T-helper 1 cell treated with Interleukin-12 subunit alpha and Interleukin-12 subunit beta and Interleukin-4 antibody, amounts not matched to agents 30 μg/mL and 1 μg/mL, for 36 hours (primary cell): ENCODE data around the gene SHROOM3.

Source experiments
- H3K27ac Mint-ChIP-seq: one replicate; pipeline ENCODE4 v1.8.0; 2021; ENCODE audit warnings: mild to moderate bottlenecking, mixed read lengths
- H3K27me3 Mint-ChIP-seq: one replicate; pipeline ENCODE4 v1.8.0; 2021; ENCODE audit warnings: low read depth, mixed read lengths
- H3K36me3 Mint-ChIP-seq: one replicate; pipeline ENCODE4 v1.8.0; 2021; ENCODE audit warnings: low read depth, mixed read lengths
- H3K4me1 Mint-ChIP-seq: one replicate; pipeline ENCODE4 v1.8.0; 2021; ENCODE audit warnings: low read depth, mixed read lengths
- H3K4me3 Mint-ChIP-seq: one replicate; pipeline ENCODE4 v1.8.0; 2021; ENCODE audit warnings: mild to moderate bottlenecking, moderate library complexity, mixed read lengths
- H3K9me3 Mint-ChIP-seq: one replicate; pipeline ENCODE4 v1.8.0; 2021; ENCODE audit warnings: mixed read lengths

Gene SHROOM3

DNA sequence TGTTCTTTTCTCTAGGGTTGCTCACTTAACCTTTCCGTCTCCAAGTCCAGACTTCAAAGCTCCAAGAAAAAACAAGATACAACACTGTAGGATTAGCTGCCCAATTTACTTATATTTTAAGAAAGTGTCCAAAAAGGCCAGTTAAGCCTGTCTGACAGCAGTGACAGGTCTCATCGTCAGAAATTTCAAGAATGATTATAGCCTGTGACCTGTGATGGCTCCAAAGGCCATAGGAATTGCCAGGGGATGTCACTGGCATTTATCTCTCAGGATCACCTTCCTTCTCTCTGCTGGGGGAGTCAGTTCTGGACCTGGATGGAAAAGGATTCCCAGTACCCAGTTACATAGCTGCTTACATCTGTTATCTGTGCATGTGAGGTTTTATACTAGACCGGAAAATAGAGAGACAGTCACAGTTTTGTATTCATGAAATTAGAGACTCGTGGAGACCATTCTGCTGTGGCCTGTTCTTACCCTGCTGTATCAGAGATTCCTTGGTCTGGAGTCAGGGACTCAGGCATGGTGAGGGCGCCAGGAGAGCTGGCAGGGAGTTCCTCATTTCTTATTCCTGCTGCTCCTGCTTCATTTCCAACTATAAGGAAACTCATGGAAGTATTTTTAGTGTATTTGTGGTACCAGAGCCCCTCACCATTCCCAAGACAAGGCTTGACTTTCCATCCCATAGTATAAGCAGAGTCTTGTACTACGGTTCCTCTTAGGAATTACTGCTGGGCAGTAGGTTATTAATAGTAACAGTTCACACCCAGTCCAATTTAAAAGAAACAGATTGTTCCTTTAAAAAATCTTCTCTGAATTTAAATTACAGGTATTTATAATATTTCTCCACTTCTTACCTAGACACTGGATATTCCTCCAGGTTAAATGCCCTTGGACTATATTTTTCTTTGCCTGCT lies 220.8 kb downstream of the SHROOM3 start:
- no peaks in the 10 kb centered on the region for H3K27me3 Mint-ChIP-seq
- no peaks in the 10 kb centered on the region for H3K4me1 Mint-ChIP-seq
- no peaks in the 10 kb centered on the region for H3K36me3 Mint-ChIP-seq
- H3K9me3 Mint-ChIP-seq, result no peaks in the 10 kb centered on the region
- no peak overlapping the region for H3K27ac Mint-ChIP-seq
- no peak overlapping the region for H3K4me3 Mint-ChIP-seq

DNA sequence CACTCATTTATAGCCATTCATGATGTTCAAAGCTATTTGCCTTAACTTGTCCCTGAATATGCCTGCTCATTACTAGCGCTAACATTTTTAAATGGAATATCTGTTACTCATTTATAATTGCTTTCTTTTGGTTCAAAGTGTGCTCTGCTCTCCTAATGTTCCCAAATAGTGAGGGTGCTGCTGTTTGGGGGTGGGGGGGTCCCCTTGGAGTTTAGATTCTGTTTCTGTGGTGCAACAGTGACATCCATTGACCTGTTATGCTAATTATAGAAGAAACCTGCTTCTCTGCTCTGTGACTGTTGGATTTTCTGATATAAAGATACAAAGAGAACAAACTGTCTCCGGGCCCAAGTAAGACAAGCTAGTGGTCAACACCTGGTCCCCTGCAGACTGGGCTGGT lies 222.4 kb downstream of the SHROOM3 start:
- H3K27me3 Mint-ChIP-seq, result no peaks in the 10 kb centered on the region
- H3K27ac Mint-ChIP-seq, result no peak overlapping the region
- H3K4me3 Mint-ChIP-seq, result no peak overlapping the region
- no peaks in the 10 kb centered on the region for H3K4me1 Mint-ChIP-seq
- no peaks in the 10 kb centered on the region for H3K9me3 Mint-ChIP-seq
- no peaks in the 10 kb centered on the region for H3K36me3 Mint-ChIP-seq

DNA sequence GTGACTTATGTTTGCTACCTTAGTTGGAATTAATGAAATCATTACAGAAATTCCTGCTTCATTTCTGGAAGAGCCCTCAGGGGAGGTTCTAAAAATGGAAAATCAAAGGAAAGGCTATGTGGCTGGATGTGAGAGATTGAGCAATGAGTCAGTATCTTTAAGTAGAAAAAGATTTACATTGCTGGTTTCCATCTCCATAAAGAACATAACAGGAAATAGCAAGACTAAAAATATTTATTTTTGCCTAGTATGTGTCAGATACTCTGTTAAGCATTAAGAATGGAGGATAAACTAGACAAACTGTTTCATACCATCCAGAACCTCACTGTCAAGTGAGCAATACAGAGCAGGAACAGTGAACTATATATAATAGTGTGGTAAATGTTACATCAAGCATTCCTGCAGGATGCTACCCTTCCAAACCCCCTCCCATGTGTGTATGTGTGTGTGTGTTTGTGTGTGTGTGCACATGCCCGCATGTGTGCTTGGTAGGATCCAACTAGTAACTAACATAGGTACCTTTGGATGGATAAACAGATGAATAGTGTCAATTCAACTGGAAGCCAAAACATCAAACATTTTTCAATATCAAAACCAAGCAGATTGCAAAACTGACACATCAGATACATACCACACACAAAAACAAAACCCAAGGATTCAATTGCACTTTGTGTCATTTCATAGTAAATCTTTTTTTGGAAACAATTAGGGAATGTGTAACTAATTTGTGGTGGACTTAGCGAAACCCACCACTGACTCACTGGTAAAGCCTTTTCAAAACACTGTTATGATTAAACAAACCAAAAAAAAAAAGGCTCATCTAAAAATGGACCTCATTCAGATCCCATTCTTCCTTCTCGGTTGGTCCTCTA lies 223.4 kb downstream of the SHROOM3 start:
- no peaks in the 10 kb centered on the region for H3K27me3 Mint-ChIP-seq
- H3K4me1 Mint-ChIP-seq, result no peaks in the 10 kb centered on the region
- no peak overlapping the region for H3K4me3 Mint-ChIP-seq
- H3K27ac Mint-ChIP-seq, result no peak overlapping the region
- H3K9me3 Mint-ChIP-seq, result no peaks in the 10 kb centered on the region
- H3K36me3 Mint-ChIP-seq, result no peaks in the 10 kb centered on the region

DNA sequence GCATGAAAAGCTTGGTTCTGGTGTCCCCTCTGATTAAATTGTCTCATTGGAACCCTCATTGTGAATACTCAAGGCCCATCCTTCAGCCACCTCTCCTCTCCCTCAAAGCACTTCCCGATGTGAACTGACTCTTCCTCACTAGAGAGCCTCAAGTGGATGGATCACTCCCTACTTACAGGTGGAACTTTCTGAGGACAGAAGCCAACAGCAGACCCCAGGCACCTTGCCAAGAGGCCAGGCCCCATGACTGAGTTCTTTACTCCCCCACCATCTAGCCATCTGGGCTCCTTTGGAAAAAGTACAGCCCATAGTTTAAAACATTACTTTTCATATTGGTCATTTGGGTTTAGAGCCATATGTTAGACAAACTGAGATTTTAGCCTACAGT lies 224.1 kb downstream of the SHROOM3 start:
- no peaks in the 10 kb centered on the region for H3K4me1 Mint-ChIP-seq
- H3K27me3 Mint-ChIP-seq, result no peaks in the 10 kb centered on the region
- H3K36me3 Mint-ChIP-seq, result no peaks in the 10 kb centered on the region
- H3K27ac Mint-ChIP-seq, result no peak overlapping the region
- H3K4me3 Mint-ChIP-seq, result no peak overlapping the region
- no peaks in the 10 kb centered on the region for H3K9me3 Mint-ChIP-seq

DNA sequence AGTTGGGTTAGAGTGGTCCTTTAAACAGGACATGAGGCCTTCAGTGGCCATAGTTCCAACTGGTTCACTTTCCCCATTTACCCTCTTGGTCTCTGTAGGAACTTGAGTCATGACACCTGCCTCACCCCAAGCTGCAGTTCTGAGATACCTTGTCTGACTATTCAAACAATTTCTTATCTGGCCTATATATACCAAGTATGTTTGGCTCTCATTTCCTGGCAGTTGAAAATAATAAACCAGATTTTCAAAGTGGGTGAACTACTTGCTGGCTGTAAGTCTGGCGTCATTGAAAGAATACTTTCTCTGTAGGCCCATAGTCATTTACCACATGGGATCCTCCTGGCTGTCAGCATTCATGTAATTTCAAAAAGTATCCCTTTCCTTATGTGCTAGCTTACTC lies 228.8 kb downstream of the SHROOM3 start:
- H3K27ac Mint-ChIP-seq, result no peak overlapping the region
- no peaks in the 10 kb centered on the region for H3K27me3 Mint-ChIP-seq
- peaks cover 9% of the 10 kb centered on the region for H3K4me1 Mint-ChIP-seq
- no peaks in the 10 kb centered on the region for H3K9me3 Mint-ChIP-seq
- no peaks in the 10 kb centered on the region for H3K36me3 Mint-ChIP-seq
- no peak overlapping the region for H3K4me3 Mint-ChIP-seq

DNA sequence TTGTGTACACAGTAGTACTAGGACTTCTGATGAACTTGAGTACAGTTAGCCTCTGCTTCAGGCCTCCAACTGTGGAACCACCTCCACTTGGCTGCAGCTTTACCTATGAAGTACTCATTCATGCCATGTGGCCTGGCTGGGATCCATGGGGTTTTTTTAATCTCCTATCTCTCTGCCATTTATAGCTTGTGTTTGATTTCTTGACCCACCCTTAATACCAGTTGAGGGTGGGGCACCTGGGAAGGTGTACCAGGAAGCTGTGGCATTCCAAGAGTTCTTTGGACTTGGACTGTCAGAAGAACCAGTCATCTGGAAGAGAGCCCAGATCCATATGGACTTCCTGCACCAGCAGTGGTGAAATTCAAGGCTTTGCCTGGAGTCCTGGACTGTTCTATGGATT lies 230.1 kb downstream of the SHROOM3 start:
- Mint-ChIP-seq H3K4me1 (peaks cover 9% of the 10 kb centered on the region), H3K4me3 (no peak overlapping the region), H3K36me3 (no peaks in the 10 kb centered on the region), H3K27me3 (no peaks in the 10 kb centered on the region), H3K27ac (no peak overlapping the region), H3K9me3 (no peaks in the 10 kb centered on the region)

DNA sequence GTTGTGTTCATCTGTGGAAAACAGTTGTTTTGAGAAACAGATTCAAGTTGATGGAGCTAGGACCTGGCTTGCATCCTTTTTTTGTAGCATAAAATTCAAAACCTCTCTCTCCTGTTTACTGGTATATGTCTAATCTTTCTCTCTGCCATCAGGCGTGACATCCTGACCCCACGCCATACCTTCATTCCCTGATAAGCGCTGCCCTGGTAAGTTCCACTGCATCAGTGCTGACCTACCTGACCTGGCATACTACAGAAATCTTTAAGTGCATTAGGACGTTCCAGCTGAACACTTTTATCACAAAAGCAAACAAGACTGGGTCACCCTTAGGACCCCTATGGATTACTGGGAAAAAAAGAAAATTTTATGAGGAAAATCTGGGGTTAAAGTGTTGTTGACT lies 230.7 kb downstream of the SHROOM3 start:
- H3K36me3 Mint-ChIP-seq, result no peaks in the 10 kb centered on the region
- H3K4me1 Mint-ChIP-seq, result peaks cover 9% of the 10 kb centered on the region
- H3K4me3 Mint-ChIP-seq, result no peak overlapping the region
- H3K27ac Mint-ChIP-seq, result no peak overlapping the region
- H3K9me3 Mint-ChIP-seq, result no peaks in the 10 kb centered on the region
- no peaks in the 10 kb centered on the region for H3K27me3 Mint-ChIP-seq

DNA sequence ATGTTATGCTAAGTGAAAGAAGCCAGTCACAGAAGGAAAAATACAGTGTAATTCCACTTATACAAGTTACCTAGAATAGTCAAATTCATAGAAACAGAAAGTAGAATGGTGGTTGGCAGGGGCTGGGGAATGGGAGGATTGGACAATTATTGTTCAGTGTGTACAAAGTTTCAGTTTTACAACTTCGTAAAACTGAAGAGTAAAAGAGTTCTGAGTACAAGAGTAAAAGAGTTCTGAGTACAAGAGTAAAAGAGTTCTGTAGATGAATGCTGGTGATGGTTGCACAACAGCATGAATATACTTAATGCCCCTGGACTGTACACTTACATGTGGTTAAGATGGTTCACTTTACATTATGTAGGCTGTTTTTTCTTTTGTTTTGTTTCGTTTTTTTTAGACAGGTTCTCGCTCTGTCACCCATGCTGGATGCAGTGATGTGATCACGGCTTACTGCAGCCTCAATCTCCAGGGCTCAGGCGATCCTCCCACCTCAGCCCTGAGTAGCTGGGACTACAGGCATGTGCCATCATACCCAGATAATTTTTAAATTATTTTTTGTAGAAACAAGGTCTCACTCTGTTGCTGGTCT lies 232.0 kb downstream of the SHROOM3 start:
- Mint-ChIP-seq H3K9me3 (no peaks in the 10 kb centered on the region), H3K27ac (no peak overlapping the region), H3K36me3 (no peaks in the 10 kb centered on the region), H3K27me3 (peaks cover 7% of the 10 kb centered on the region), H3K4me3 (peak overlapping the region; percentile 26), H3K4me1 (peaks cover 9% of the 10 kb centered on the region)

DNA sequence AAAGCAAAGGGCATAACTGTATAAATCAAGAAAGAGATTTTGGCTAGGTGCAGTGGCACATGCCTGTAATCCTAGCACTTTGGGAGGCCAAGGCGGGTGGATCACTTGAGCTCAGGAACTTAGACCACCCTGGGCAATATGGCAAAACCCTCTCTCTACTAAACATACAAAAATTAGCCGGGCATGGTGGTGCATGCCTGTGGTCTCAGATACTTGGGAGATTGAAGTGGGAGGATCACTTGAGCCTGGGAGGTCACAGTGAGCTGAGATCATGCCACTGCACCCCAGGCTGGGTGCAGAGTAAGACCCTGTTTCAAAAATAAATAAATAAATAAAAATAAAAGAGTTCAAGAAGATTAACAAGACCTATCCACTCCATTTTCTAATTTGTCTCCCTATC lies 235.6 kb downstream of the SHROOM3 start:
- H3K27ac Mint-ChIP-seq, result no peak overlapping the region
- H3K27me3 Mint-ChIP-seq, result peaks cover 8% of the 10 kb centered on the region
- H3K9me3 Mint-ChIP-seq, result no peaks in the 10 kb centered on the region
- H3K4me1 Mint-ChIP-seq, result peaks cover 9% of the 10 kb centered on the region
- H3K4me3 Mint-ChIP-seq, result no peak overlapping the region
- no peaks in the 10 kb centered on the region for H3K36me3 Mint-ChIP-seq

DNA sequence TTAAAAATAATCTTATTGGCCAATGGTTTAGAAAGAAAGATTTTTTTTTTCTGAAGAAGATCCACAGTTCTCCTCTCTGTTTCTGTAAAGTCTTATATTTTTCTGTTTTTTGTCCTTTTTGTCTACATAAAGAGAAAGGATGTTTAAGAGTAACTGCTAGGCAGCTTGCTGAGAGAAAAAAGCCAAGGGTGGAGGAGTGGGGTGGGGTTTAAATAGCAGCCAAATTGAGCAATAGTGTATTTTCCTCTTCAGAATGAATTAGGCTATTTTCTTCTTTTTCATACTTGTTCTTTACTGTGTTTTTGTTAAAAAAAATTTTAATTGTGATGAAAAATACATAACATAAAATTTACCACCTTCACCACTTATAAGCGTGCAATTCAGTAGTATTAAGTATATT lies 238.3 kb downstream of the SHROOM3 start:
- H3K4me3 Mint-ChIP-seq, result no peak overlapping the region
- H3K4me1 Mint-ChIP-seq, result no peaks in the 10 kb centered on the region
- H3K27ac Mint-ChIP-seq, result no peak overlapping the region
- peaks cover 15% of the 10 kb centered on the region for H3K27me3 Mint-ChIP-seq
- no peaks in the 10 kb centered on the region for H3K36me3 Mint-ChIP-seq
- no peaks in the 10 kb centered on the region for H3K9me3 Mint-ChIP-seq

DNA sequence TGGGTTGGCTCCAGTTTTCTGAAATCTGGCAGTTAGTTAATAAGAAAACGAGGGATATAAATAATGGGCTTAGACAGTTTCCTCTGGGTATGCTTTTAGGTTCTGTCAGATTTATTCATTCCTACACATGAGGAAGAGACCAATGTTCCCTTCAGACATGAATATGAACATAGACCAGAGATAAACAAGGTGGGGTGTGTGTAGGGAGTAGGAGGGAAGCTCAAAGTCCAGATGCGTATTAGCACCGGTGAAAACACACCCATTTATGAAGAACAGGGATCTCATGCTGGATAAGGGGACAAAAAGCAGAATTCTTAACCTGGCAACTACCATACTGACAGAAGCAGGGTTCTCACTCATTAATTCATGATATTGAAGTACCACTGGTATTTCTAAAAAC lies 240.0 kb downstream of the SHROOM3 start:
- no peaks in the 10 kb centered on the region for H3K9me3 Mint-ChIP-seq
- no peaks in the 10 kb centered on the region for H3K36me3 Mint-ChIP-seq
- H3K4me3 Mint-ChIP-seq, result no peak overlapping the region
- H3K27me3 Mint-ChIP-seq, result peaks cover 15% of the 10 kb centered on the region
- no peaks in the 10 kb centered on the region for H3K4me1 Mint-ChIP-seq
- H3K27ac Mint-ChIP-seq, result no peak overlapping the region

DNA sequence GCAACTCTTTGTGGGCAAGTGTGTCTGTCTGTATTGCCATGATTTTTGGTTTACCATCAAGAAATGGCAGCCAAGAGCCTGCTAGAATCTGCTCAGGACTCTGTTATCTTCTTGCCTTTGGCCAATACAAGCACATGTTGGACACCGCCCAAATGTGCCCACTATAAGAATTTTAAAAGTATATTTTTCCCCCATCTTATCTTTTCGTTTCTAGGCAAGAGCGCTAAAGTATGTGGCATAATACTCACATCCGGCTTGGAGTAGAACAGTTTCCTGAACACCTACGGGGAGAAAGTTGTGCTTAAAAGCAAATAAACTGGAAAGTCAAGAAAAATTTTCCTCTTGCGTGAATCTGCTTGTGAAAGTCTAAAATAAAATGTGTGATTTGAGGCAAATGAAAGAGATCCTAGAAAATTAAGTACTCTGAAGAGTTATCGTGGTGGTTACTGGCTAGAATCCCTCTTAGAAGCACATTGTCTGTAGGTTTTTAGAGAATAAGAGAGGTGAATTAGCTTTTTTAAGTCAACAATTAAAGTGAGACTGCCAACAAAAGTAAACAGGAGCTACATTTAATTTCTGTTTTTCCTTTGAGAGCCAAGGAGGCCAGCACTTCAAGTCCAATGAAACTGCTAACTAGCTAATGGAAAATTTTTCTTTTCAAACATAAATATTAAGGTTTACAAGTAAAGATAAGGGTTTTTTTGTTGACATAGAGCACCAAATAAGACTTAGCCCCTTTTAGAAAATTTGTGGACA lies 242.7 kb downstream of the SHROOM3 start:
- H3K36me3 Mint-ChIP-seq, result no peaks in the 10 kb centered on the region
- no peak overlapping the region for H3K4me3 Mint-ChIP-seq
- peaks cover 28% of the 10 kb centered on the region for H3K27me3 Mint-ChIP-seq
- H3K4me1 Mint-ChIP-seq, result no peaks in the 10 kb centered on the region
- no peak overlapping the region for H3K27ac Mint-ChIP-seq
- H3K9me3 Mint-ChIP-seq, result no peaks in the 10 kb centered on the region

DNA sequence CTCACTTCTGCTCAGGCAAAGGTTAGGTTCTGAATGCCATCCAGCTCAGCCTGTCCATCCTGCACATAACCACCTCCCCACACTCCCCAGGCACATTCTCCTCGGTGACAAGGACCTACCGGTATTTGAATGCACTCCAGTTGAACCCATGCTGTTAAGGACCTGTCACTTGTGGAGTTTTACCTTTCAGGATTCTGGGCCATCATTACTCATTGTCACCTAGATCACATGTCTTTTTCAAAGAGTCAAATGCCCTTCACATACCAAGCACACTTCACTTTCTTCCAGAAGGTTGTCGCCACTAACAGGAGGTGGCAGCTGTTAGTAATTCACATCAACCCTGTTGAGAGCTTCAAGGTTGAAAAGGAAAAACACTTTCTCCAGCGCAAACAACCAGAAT lies 244.7 kb downstream of the SHROOM3 start:
- Mint-ChIP-seq H3K4me1 (no peaks in the 10 kb centered on the region), H3K9me3 (no peaks in the 10 kb centered on the region), H3K27ac (no peak overlapping the region), H3K27me3 (peaks cover 42% of the 10 kb centered on the region), H3K4me3 (no peak overlapping the region), H3K36me3 (no peaks in the 10 kb centered on the region)

DNA sequence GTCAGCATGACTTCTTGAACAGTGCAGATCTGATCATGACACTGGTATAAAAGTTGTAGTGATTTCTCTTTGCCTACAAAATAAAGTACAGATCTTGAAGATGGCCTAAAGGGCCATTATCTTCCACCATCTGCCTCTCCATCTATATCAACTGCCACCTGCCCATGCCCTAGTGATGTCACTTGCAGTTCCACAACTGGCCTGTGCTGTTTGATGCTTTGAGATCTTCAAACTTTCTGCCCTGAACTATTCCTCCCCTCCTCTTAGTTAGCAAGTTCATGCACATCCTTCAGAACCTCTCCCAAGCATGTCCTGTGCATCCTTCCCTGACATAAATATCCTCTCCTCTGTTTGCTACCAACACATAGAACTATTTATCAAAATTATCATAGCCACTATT lies 245.9 kb downstream of the SHROOM3 start:
- Mint-ChIP-seq H3K36me3 (no peaks in the 10 kb centered on the region), H3K27ac (no peak overlapping the region), H3K27me3 (peaks cover 45% of the 10 kb centered on the region), H3K4me3 (no peak overlapping the region), H3K9me3 (no peaks in the 10 kb centered on the region), H3K4me1 (no peaks in the 10 kb centered on the region)
